Natural killer cell (primary cell): ENCODE data around the gene MACROD2. TPM values are rescaled to one million over a fixed set of nuclear protein-coding genes. Genes with fewer than 3 reads are reported as not detected.

Source experiments
- ATAC-seq, 3 donors: fragments of 150-1000 bp in 2 of 3; fragments of 200-7000 bp in 1 of 3; cut with Tn5 transposase; 1 replicate in 1 of 3; 2 replicates in 2 of 3; pipeline ENCODE4 v1.10.0; 2021; ENCODE audit warnings: mild to moderate bottlenecking in 2 of 3, moderate library complexity in 2 of 3
- DNase-seq, 2 donors: peaks; one replicate each; pipeline versions ENCODE4 v3.0.0 to v3.0.0-alpha.2; 2013 to 2021; ENCODE audit warnings: mixed read lengths in 1 of 2
- H3K27ac ChIP-seq: one replicate; pipeline ENCODE4 v1.5.1; 2013; ENCODE audit warnings: mild to moderate bottlenecking, low read length
- H3K27me3 ChIP-seq: one replicate; pipeline ENCODE4 v1.6.1; 2013; ENCODE audit warnings: low read length; ENCODE audit not compliant: control insufficient read depth, insufficient read depth
- H3K36me3 ChIP-seq: one replicate; pipeline ENCODE4 v1.6.1; 2013; ENCODE audit warnings: low read length; ENCODE audit not compliant: control insufficient read depth, insufficient read depth
- H3K4me1 ChIP-seq: one replicate; pipeline ENCODE4 v1.6.1; 2013; ENCODE audit warnings: low read length; ENCODE audit not compliant: control insufficient read depth, insufficient read depth
- H3K4me3 ChIP-seq: one replicate; pipeline ENCODE4 v1.5.1; 2013; ENCODE audit warnings: low read length
- H3K9me3 ChIP-seq: one replicate; pipeline ENCODE4 v1.6.1; 2013; ENCODE audit warnings: low read length; ENCODE audit not compliant: control insufficient read depth, insufficient read depth
- H3K27ac Mint-ChIP-seq, 2 donors: one replicate each; pipeline ENCODE4 v1.8.0; 2022; ENCODE audit warnings: mild to moderate bottlenecking in 2 of 2, mixed read lengths in 2 of 2, moderate library complexity in 1 of 2
- H3K27me3 Mint-ChIP-seq, 2 donors: one replicate each; pipeline ENCODE4 v1.8.0; 2022; ENCODE audit warnings: low read depth in 2 of 2, mixed read lengths in 2 of 2
- H3K36me3 Mint-ChIP-seq: one replicate; pipeline ENCODE4 v1.8.0; 2022; ENCODE audit warnings: mixed read lengths
- H3K4me1 Mint-ChIP-seq, 2 donors: one replicate each; pipeline ENCODE4 v1.8.0; 2022; ENCODE audit warnings: mixed read lengths in 2 of 2
- H3K4me3 Mint-ChIP-seq: one replicate; pipeline ENCODE4 v1.8.0; 2022; ENCODE audit warnings: mild to moderate bottlenecking, moderate library complexity, mixed read lengths
- H3K9me3 Mint-ChIP-seq, 2 donors: one replicate each; pipeline ENCODE4 v1.8.0; 2022; ENCODE audit warnings: mixed read lengths in 2 of 2
- CTCF ChIP-seq: fragments of 200-600 bp; IDR thresholded peaks from one replicate; pipeline ENCODE4 v1.8.0; 2022; ENCODE audit warnings: antibody characterized with exemption
- WGBS: methylation state at CpG from one replicate; pipeline ENCODE4 v1.1.7; 2013; ENCODE audit warnings: missing lambda C conversion rate; ENCODE audit not compliant: insufficient coverage; 5-methylcytosine and 5-hydroxymethylcytosine counted together
- intact Hi-C: fragments of 100-400 bp; cut with micrococcal nuclease; formaldehyde crosslinking; loops from one replicate; pipeline ENCODE4 v1.14.2; 2022
- total RNA-seq, 4 donors: library from RNA; stranded (reverse); fragments of 120-200 nt in 1 of 4; gene quantifications; one replicate each; pipeline versions ENCODE4 v1.2.3 to v1.2.4, GENCODE V29; 2013 to 2022

The MACROD2 gene
- total RNA-seq, 3 donors from 2014 or later (not counting 1 experiment from before 2014, with no cell fraction given), result 0.19 to 0.88 TPM; not detected in 1

- peaks cover 14 to 17% of the 10 kb centered on the region in 2 donors for H3K9me3 Mint-ChIP-seq
- H3K27me3 ChIP-seq, result no peaks in the 10 kb centered on the region
- intact Hi-C loops, result no loop called here
- TF ChIP-seq CTCF, result no peak
- H3K36me3 ChIP-seq, result no peaks in the 10 kb centered on the region
- H3K9me3 ChIP-seq, result no peaks in the 10 kb centered on the region
- DNase-seq (no peak), ATAC-seq (no peak)
- no peak overlapping the region for H3K27ac Mint-ChIP-seq
- H3K27ac ChIP-seq, result no peak overlapping the region
- no peak overlapping the region for H3K4me3 Mint-ChIP-seq
- 50% methylated on average over 1 of the region's 2 CpGs for WGBS
- no peak overlapping the region for H3K4me3 ChIP-seq
- no peaks in the 10 kb centered on the region for H3K4me1 ChIP-seq
- no peaks in the 10 kb centered on the region for H3K27me3 Mint-ChIP-seq
- H3K36me3 Mint-ChIP-seq, result no peaks in the 10 kb centered on the region
- H3K4me1 Mint-ChIP-seq, result no peaks in the 10 kb centered on the region
These were observed 560.9 kb downstream of the MACROD2 start for GRCh38 chr20:14556206-14556605.

GRCh38 chr20:14559612-14560011, 564.3 kb downstream of the MACROD2 start:
- H3K36me3 ChIP-seq, result no peaks in the 10 kb centered on the region
- no peaks in the 10 kb centered on the region for H3K36me3 Mint-ChIP-seq
- H3K9me3 ChIP-seq, result peaks cover 4% of the 10 kb centered on the region
- 100% methylated on average over 1 of the region's 1 CpG for WGBS
- H3K27me3 Mint-ChIP-seq, result no peaks in the 10 kb centered on the region
- H3K27ac ChIP-seq, result no peak overlapping the region
- H3K9me3 Mint-ChIP-seq, result peaks cover 17 to 19% of the 10 kb centered on the region in 2 donors
- ATAC-seq (no peak), DNase-seq (no peak)
- H3K4me1 ChIP-seq, result no peaks in the 10 kb centered on the region
- intact Hi-C loops, result no loop called here
- H3K4me3 ChIP-seq, result no peak overlapping the region
- no peak overlapping the region for H3K27ac Mint-ChIP-seq
- no peaks in the 10 kb centered on the region for H3K4me1 Mint-ChIP-seq
- no peak for TF ChIP-seq CTCF
- H3K27me3 ChIP-seq, result no peaks in the 10 kb centered on the region
- H3K4me3 Mint-ChIP-seq, result no peak overlapping the region

- no peak overlapping the region for H3K27ac Mint-ChIP-seq
- WGBS, result 98% methylated on average over 5 of the region's 6 CpGs
- TF ChIP-seq CTCF, result no peak
- no peaks in the 10 kb centered on the region for H3K4me1 Mint-ChIP-seq
- Histone ChIP-seq H3K9me3 (peaks cover 4% of the 10 kb centered on the region), H3K4me3 (no peak overlapping the region), H3K36me3 (no peaks in the 10 kb centered on the region), H3K27me3 (no peaks in the 10 kb centered on the region), H3K27ac (no peak overlapping the region), H3K4me1 (no peaks in the 10 kb centered on the region)
- intact Hi-C loops, result no loop called here
- no peak overlapping the region for H3K4me3 Mint-ChIP-seq
- no peaks in the 10 kb centered on the region for H3K27me3 Mint-ChIP-seq
- DNase-seq (no peak), ATAC-seq (no peak)
- peaks cover 15 to 25% of the 10 kb centered on the region in 2 donors for H3K9me3 Mint-ChIP-seq
- H3K36me3 Mint-ChIP-seq, result no peaks in the 10 kb centered on the region
These were observed 566.5 kb downstream of the MACROD2 start for GRCh38 chr20:14561741-14562221.

- no peak overlapping the region for H3K27ac ChIP-seq
- no peak overlapping the region for H3K4me3 Mint-ChIP-seq
- no peaks in the 10 kb centered on the region for H3K4me1 ChIP-seq
- no peaks in the 10 kb centered on the region for H3K27me3 ChIP-seq
- no peak for TF ChIP-seq CTCF
- no peak for DNase-seq
- H3K27ac Mint-ChIP-seq, result no peak overlapping the region
- peaks cover 10 to 25% of the 10 kb centered on the region in 2 donors for H3K9me3 Mint-ChIP-seq
- no peaks in the 10 kb centered on the region for H3K27me3 Mint-ChIP-seq
- peaks cover 4% of the 10 kb centered on the region for H3K9me3 ChIP-seq
- H3K36me3 Mint-ChIP-seq, result no peaks in the 10 kb centered on the region
- WGBS, result 63% methylated on average over 1 of the region's 2 CpGs
- intact Hi-C loops, result no loop called here
- no peaks in the 10 kb centered on the region for H3K4me1 Mint-ChIP-seq
- H3K4me3 ChIP-seq, result no peak overlapping the region
- H3K36me3 ChIP-seq, result no peaks in the 10 kb centered on the region
- no peak for ATAC-seq
These were observed 567.7 kb downstream of the MACROD2 start for GRCh38 chr20:14562981-14563380.
